Measurements from ENCODE around the gene FAM110A.
"Not testable (repeated sequence)": the region's sequence is repeated elsewhere in the genome, so short reads cannot be mapped to it uniquely, and the experiment has no call there.

FAM110A gene

DNA sequence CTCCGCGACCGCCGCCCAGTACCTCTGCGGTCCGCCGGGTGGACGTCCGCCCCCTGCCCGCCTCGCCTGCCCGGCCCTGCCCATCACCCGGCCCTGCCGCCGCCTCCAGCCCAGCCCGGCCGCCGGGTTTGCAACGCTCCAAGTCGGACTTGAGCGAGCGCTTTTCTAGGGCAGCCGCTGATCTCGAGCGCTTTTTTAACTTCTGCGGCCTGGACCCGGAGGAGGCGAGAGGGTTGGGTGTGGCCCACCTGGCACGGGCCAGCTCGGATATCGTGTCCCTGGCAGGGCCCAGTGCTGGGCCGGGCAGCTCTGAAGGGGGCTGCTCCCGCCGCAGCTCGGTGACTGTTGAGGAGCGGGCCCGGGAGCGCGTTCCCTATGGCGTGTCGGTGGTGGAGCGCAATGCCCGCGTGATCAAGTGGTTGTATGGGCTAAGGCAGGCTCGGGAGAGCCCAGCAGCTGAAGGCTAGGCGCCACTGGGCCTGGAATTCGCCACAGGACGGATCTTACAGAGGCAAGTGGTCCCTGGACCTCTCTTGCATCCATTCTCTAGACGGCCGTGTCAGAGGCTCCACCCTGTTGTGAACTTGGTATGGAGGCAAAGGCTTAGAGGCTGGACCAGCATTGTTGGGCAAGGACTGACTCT lies 11.8 kb downstream of the FAM110A start:
- DNase-seq, result peak; percentile 68

- no peak for DNase-seq
These were observed 12.7 kb downstream of the FAM110A start for GRCh38 chr20:845941-846893.

DNA sequence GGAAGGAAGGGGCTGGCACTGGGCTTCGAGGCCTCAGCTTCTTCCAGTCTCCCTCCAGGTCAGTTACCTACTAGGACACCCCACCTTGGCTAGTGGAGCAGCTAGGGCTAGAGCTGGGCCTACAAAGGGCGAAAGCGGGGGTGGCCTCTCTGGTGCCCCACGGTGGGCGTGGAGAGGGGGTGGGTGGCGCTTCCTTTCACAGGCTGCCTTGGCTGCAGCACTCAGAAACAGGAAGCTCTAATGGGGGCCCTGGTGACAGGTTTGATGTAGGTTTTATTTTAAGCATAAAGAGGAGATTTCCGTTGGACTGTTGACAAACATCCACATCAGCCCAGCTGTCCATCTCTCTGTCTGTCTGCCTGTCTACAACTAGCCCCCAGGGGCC lies 13.4 kb downstream of the FAM110A start:
- DNase-seq, result peak; percentile 85

- DNase-seq, result no peak
These were observed 14.7 kb downstream of the FAM110A start for GRCh38 chr20:848193-848592.

DNA sequence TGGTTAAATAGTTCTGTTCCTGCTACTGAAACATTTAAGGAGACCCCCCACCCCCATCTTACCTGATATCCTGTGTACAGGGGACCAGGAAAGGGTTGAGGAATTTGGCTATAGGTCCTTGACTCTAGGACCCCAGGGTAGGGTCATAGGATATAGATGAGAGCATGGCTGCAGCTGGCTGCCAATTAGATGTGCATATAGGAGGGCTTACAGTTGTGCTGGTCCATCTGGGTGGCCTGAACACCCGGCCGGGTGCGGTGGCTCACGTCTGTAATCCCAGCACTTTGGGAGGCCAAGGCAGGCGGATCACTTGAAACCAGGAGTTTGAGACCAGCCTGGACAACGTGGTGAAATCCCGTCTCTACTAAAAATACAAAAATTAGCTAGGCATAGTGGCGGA lies 15.2 kb downstream of the FAM110A start:
- not testable (repeated sequence) for DNase-seq

- no peak for DNase-seq
These were observed 20.0 kb downstream of the FAM110A start for GRCh38 chr20:853406-853996.

GRCh38 chr20:854601-855000 lies 21.1 kb downstream of the FAM110A start:
- no peak for DNase-seq

DNA sequence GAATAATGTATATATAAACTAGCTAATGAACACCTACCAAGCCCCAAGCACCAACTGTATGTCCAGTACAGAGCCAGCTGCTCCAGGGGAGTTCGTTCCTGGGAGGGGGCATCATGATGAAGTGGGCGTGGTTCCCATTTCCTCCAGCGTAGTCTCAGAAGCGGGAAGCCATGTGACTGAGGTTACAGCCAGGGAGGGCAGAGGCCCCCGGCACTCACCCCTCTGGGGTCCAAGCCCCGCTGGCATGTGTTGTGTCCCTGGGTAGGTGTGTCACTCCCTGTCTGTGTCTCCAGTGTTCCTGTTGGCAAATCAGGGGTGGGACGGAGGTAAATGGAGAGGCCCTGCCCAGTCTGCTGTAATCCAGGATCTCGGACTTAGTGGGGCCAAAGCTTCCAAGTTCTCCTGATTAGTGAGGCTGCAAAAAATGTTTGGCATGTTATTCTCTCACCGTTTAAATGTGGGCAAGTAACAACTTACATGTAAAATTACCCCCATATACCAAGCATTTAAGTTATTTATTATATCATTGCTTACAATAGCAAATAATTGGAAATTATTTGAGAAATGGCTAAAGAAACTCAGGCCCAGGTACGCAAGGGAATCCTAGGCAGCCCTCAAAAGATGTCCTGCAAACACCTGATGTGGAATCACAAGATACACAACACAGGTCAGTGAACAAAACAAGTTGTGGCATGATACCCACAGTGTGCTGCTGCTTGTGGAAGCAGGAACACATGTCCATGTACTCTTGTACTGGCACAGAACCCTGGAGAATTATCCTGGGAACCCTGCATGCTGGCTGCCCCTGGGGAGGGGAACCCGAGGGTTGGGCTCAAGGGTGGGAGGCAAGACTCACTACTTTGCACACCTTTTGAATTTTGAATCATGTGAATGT lies 22.2 kb downstream of the FAM110A start:
- no peak for DNase-seq

- peak; percentile 83 for DNase-seq
These were observed 22.9 kb downstream of the FAM110A start for GRCh38 chr20:856361-856775.

DNA sequence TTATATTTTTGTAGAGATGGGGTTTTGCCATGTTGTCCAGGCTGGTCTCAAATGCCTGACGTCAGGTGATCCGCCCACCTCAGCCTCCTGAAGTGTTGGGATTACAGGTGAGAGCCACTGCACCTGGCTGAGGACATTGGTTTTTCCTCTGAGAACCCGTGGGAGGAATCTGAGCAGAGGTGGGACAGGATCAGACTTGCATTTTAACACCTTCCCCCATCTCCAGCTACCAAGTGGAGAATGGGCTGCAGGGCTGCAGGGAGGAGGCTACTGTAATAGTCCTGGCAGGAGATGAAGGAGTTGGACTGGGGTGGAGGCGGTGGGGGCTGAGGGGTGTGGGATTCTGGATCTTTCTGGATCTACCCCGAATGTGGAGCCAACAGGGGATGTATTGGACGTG lies 24.5 kb downstream of the FAM110A start:
- no peak for DNase-seq

GRCh38 chr20:859751-860231 lies 26.3 kb downstream of the FAM110A start:
- no peak for DNase-seq

DNA sequence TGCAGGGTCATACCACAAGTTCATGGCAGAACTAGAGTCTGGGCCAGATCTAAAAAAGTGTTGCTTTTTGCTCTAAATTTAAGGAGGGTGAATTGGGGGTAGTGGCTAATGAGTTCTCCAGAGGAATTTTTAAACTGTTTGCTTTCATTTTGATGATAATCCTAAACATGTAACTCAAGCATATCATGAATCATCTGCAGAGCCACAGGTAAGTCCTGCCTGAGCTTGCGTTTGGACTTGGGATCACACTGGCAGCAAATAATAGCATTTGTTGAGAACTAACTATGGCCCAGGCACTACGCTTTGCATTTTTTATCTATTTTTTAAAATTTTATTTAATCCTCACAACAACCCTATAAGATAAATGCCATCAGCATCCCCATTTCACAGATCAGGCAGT lies 27.4 kb downstream of the FAM110A start:
- DNase-seq, result no peak

DNA sequence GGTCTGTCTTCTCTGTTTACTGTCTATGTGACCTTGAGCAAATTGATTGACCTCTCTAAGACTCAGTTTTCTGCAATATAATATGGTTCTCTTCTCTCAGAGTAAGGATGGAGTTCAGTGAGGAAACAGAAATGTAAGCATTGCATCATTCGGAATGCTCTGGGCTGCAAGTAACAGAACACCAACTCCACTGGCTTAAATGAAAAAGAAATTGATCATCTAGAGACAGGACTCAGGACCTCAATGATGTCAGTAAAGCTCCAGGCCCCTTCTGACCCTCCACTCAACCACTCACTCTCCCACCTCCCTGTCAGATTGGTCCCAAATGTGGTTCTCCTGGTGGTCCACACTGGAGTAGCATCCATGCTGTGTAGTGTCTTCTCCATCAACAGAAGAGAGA lies 31.9 kb downstream of the FAM110A start:
- DNase-seq, result no peak

DNA sequence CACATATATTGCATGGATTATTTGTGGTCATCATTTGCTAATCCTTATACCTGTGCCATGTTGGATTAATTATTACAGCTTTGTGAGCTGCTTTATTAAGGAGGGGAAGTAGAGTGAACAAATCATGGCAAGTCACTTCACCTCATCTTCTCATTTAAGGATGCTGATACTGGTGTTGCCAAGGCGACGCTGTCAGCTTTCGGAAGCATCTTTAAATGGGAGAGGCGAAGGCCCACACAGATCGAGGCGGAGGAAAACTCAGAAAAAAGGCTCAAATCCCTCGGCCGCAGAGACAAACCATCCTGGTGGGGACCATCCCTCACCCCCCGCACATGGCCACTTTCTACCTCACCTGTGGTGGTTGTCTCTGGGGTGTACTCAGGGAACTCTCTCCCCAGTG lies 34.8 kb downstream of the FAM110A start:
- DNase-seq, result no peak

DNA sequence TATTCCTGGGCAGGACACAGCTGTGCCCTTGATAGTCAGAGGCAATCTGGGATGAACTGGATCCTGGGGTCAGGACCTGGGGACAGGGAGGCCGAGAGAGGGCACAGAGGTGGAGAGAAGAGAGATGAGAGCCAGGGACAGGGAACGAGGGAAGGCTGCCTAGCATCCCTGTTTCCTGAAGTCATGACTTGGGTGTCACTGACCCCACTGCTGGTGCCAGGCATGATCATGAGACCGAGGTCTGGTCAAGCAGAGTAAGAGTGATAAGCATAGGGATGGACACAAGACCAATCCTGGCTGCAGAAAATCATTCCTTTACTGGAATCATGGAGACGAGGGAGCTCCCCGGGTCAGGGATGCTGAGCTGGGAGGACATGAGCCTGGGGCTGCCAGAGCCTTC lies 36.1 kb downstream of the FAM110A start:
- DNase-seq, result no peak

GRCh38 chr20:870758-871157 lies 37.2 kb downstream of the FAM110A start:
- DNase-seq, result no peak

- DNase-seq, result no peak
These were observed 37.9 kb downstream of the FAM110A start for GRCh38 chr20:871436-871835.

DNA sequence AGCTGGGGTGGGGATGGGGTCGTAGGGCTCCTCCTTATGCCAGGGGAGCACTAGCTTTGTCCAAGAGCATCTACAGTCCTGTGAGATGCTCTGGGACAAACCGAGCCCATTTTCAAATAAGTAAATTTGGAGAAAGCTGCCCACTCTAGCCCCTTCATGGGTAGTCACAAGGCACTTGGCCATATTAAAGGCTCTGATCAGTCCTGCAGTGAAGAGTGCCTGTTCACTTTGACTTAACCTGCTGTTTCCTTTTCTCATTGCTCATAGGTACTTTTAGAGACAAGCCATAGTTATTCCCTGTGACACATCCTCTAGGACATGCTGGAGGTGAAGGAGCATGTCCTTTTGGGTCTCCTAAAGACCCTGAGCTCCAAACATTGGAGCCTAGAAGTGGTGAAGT lies 38.4 kb downstream of the FAM110A start:
- DNase-seq, result no peak

- no peak for DNase-seq
These were observed 39.5 kb downstream of the FAM110A start for GRCh38 chr20:872855-873520.

DNA sequence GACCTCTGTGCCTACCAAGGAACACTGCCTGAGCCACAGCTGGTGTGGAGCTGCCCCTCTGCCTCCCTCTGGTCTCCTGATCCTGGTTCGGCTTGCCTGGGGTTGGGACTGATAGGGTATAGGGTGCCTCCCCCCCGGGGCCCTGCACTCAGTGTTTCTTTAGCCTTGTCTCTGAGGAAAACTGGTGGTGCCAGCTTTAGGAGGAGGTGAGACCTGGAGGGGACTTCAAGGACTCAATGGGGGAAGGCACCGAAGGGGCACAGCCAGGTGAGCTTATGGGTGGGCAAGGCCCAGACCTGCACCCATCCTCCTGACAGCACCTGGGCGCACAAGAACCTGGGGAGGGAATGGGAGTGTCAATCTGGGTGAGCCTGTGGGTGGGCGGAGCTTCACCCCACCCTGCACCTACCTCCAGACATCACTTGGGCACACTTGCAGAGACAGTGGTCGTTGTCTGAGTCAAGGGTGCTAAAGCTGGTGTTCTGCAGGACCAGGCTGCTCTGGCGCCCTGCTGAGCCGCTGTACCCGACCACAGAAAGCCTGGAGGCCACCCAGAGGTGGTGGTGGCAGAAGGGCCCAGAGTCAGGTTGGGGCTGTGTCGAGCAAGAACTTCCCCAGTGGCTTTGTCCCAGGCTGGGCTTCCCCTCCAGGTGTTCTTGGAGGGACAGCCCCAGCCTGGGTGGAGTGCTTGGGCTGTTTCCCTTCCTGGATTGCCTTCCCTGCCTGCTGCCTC lies 40.5 kb downstream of the FAM110A start:
- DNase-seq, result no peak

DNA sequence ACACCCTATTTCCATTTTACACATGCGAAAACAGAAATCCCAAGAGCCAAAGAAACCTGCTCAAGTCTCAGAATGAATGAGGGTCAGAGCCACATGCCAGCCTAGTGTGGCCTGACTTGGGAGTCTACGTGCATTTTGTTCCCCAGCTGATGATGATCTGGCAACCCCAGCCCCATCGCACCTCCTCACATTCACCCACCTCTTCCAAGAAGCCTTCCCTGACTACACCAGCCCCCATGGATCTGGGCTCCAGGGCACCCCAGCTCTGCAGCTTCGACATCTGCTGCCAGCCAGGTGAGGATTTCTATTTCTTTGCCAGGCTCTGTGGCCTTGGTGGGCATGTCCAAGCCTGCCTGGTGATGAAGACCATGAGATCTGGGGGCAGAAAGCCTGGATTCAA lies 41.6 kb downstream of the FAM110A start:
- no peak for DNase-seq

Measured in activated effector memory CD4-positive, alpha-beta T cell treated with anti-CD3 and anti-CD28 coated beads, Interleukin-2, amount 50 U/mL, for 16 hours (primary cell).